HCT116 (cell line): ENCODE data around the gene FBN1. TPM values are rescaled to one million over a fixed set of nuclear protein-coding genes. Genes with fewer than 3 reads are reported as not detected.

Experiments
- ATAC-seq: fragments of 200-7000 bp; cut with Tn5 transposase; 2 replicates; pipeline ENCODE4 v1.9.1; 2020; ENCODE audit warnings: mild to moderate bottlenecking, moderate library complexity
- BruUV-seq: library from RNA; stranded (reverse); fragments of 400-500 nt; replicated peaks from 2 replicates; lab custom pipeline; 2021; lab: Mats Ljungman, UMichigan
- CTCF ChIA-PET: fragments of 300-600 bp; sonication (Branson Sonifier 250); formaldehyde crosslinking; loops from one replicate; lab custom pipeline; 2021; ENCODE audit warnings: antibody characterized with exemption; lab: Charles Lee
- POLR2A ChIA-PET: fragments of 300-600, 350-600 bp; sonication (Branson Sonifier 250); formaldehyde crosslinking; loops from one replicate; lab custom pipeline; 2021; ENCODE audit warnings: antibody characterized with exemption; lab: Charles Lee
- RAD21 ChIA-PET, 2 experiments: fragments of 300-600 bp; sonication (Branson Sonifier 250); formaldehyde crosslinking; loops; one replicate each; lab custom pipeline; 2023; ENCODE audit warnings: low total read pairs in 2 of 2; ENCODE audit not compliant: uncharacterized antibody in 2 of 2, unreplicated experiment in 2 of 2, low non-redundant PET in 1 of 2; lab: Charles Lee
- DNase-seq: peaks from one replicate; pipeline ENCODE4 v3.0.0-alpha.2; 2010; ENCODE audit warnings: low read depth, low spot score
- H2AFZ ChIP-seq: fragments of 200-600 bp; shearing (Covaris generic), sonication (generic); 2 replicates; pipeline ENCODE4 v1.6.1; 2017; ENCODE audit warnings: low read depth, mixed run types, mixed read lengths, antibody characterized with exemption, low read length; ENCODE audit not compliant: poor library complexity, severe bottlenecking
- H3K27ac ChIP-seq: 2 replicates; pipeline ENCODE4 v1.5.1; 2012; ENCODE audit warnings: low read depth, low read length
- H3K27me3 ChIP-seq: fragments of 200-600 bp; sonication (generic); 2 replicates; pipeline ENCODE4 v1.6.1; 2016; ENCODE audit warnings: mixed run types, low read length, mixed read lengths; ENCODE audit not compliant: insufficient read depth
- H3K36me3 ChIP-seq, 2 experiments: fragments of 200-500 bp in 1 of 2; fragments of 200-600 bp in 1 of 2; sonication (Bioruptor generic) in 1 of 2; sonication (generic) in 1 of 2; 2 replicates each; pipeline versions ENCODE4 v1.5.1 to v1.6.1; 2014 to 2016; ENCODE audit warnings: low read length in 2 of 2, inconsistent platforms in 1 of 2, mixed read lengths in 1 of 2, mixed run types in 1 of 2; ENCODE audit not compliant: insufficient read depth in 2 of 2, control insufficient read depth in 1 of 2
- H3K4me1 ChIP-seq, 2 experiments: fragments of 200-600 bp in 1 of 2; sonication (generic) in 1 of 2; 2 replicates each; pipeline versions ENCODE4 v1.5.1 to v1.6.1; 2012 to 2017; ENCODE audit warnings: low read length in 2 of 2, inconsistent platforms in 1 of 2, mild to moderate bottlenecking in 1 of 2, mixed read lengths in 1 of 2, mixed run types in 1 of 2, moderate library complexity in 1 of 2; ENCODE audit not compliant: insufficient read depth in 2 of 2, control insufficient read depth in 1 of 2
- H3K4me2 ChIP-seq: fragments of 200-600 bp; sonication (generic); 2 replicates; pipeline ENCODE4 v1.6.1; 2017; ENCODE audit warnings: mixed run types, low read length, mixed read lengths
- H3K4me3 ChIP-seq, 2 experiments: fragments of 200-600 bp in 1 of 2; sonication (generic) in 1 of 2; replicated peaks in 1 of 2; 2 replicates each; pipeline ENCODE4 v1.5.1; 2011 to 2016; ENCODE audit warnings: low read length in 2 of 2, control low read depth in 1 of 2, low read depth in 1 of 2, mild to moderate bottlenecking in 1 of 2, mixed read lengths in 1 of 2, mixed run types in 1 of 2
- H3K79me2 ChIP-seq: fragments of 200-600 bp; sonication (generic); 2 replicates; pipeline ENCODE4 v1.6.1; 2017; ENCODE audit warnings: mild to moderate bottlenecking, mixed run types, low read length, moderate library complexity, mixed read lengths; ENCODE audit not compliant: insufficient read depth
- H3K9ac ChIP-seq: fragments of 200-600 bp; sonication (generic); 2 replicates; pipeline ENCODE4 v1.6.1; 2016; ENCODE audit warnings: low read length, mixed read lengths
- H3K9me2 ChIP-seq: fragments of 200-600 bp; sonication (generic), shearing (Covaris generic); 2 replicates; pipeline ENCODE4 v1.6.1; 2017; ENCODE audit warnings: mixed run types, mild to moderate bottlenecking, moderate library complexity; ENCODE audit not compliant: insufficient read depth
- H3K9me3 ChIP-seq, 2 experiments: fragments of 200-500 bp in 1 of 2; fragments of 200-600 bp in 1 of 2; sonication (Bioruptor generic) in 1 of 2; sonication (generic) in 1 of 2; 2 replicates each; pipeline ENCODE4 v1.6.1; 2014 to 2017; ENCODE audit warnings: low read length in 2 of 2, mixed read lengths in 2 of 2, inconsistent platforms in 1 of 2, low read depth in 1 of 2, mild to moderate bottlenecking in 1 of 2, mixed run types in 1 of 2, moderate library complexity in 1 of 2; ENCODE audit not compliant: control insufficient read depth in 1 of 2, insufficient read depth in 1 of 2
- H4K20me1 ChIP-seq: fragments of 200-600 bp; sonication (generic), shearing (Covaris generic); 2 replicates; pipeline ENCODE4 v1.6.1; 2017; ENCODE audit warnings: mixed run types, mild to moderate bottlenecking, moderate library complexity; ENCODE audit not compliant: insufficient read depth
- CBX3 ChIP-seq: IDR thresholded peaks from 2 replicates; pipeline ENCODE4 v1.6.1; 2012; ENCODE audit warnings: low read depth
- CEBPB ChIP-seq: IDR thresholded peaks from 2 replicates; pipeline ENCODE4 v1.6.1; 2012; ENCODE audit warnings: low read depth
- EGR1 ChIP-seq: IDR thresholded peaks from 2 replicates; pipeline ENCODE4 v1.6.1; 2012; ENCODE audit warnings: low read depth
- EZH2 ChIP-seq: fragments of 200-600 bp; sonication (generic); IDR thresholded peaks from 2 replicates; pipeline ENCODE4 v1.6.1; 2017; ENCODE audit warnings: antibody characterized with exemption, mixed run types
- EZH2phosphoT487 ChIP-seq: fragments of 200-600 bp; IDR thresholded peaks from 2 replicates; pipeline ENCODE4 v1.6.1; 2018; ENCODE audit warnings: antibody characterized with exemption, borderline replicate concordance
- FOSL1 ChIP-seq: IDR thresholded peaks from 2 replicates; pipeline ENCODE4 v1.6.1; 2012; ENCODE audit warnings: low read depth
- JUND ChIP-seq: IDR thresholded peaks from 2 replicates; pipeline ENCODE4 v1.6.1; 2012
- POLR2A ChIP-seq: IDR thresholded peaks from 2 replicates; pipeline ENCODE4 v1.7.0; 2011; ENCODE audit warnings: borderline replicate concordance; ENCODE audit not compliant: insufficient read depth, insufficient read length; ENCODE audit errors: extremely low read depth
- RAD21 ChIP-seq: IDR thresholded peaks from 2 replicates; pipeline ENCODE4 v1.6.1; 2012; ENCODE audit warnings: low read depth, mild to moderate bottlenecking
- SRF ChIP-seq: IDR thresholded peaks from 2 replicates; pipeline ENCODE4 v1.6.1; 2012; ENCODE audit warnings: low read depth
- TCF7L2 ChIP-seq: IDR thresholded peaks from 2 replicates; pipeline ENCODE4 v1.7.0; 2011; ENCODE audit warnings: borderline replicate concordance, inconsistent platforms; ENCODE audit not compliant: insufficient read depth, insufficient read length; ENCODE audit errors: extremely low read depth
- ZFX ChIP-seq: fragments of 450-650 bp; IDR thresholded peaks from 2 replicates; pipeline ENCODE4 v1.6.1; 2017
- intact Hi-C: fragments of 100-400 bp; cut with micrococcal nuclease; formaldehyde crosslinking; loops from 2 replicates; pipeline ENCODE4 v1.10.0; 2022
- total RNA-seq: library from RNA; stranded (reverse); gene quantifications from one replicate; pipeline ENCODE4 v1.2.1, GENCODE V29; 2021; ENCODE audit not compliant: unreplicated experiment
- TF ChIP-seq, protein P1 (sequence below): IDR thresholded peaks from 2 replicates; pipeline ENCODE4 v1.6.1; 2012; ENCODE audit warnings: low read depth
- TF ChIP-seq, protein P2 (sequence below): IDR thresholded peaks from 2 replicates; pipeline ENCODE4 v1.6.1; 2011; ENCODE audit warnings: mild to moderate bottlenecking, low read length, moderate library complexity; ENCODE audit not compliant: insufficient replicate concordance; ENCODE audit errors: extremely low read depth

The FBN1 gene
- total RNA-seq, 1 experiment from 2014 or later: 1.7 TPM

DNA sequence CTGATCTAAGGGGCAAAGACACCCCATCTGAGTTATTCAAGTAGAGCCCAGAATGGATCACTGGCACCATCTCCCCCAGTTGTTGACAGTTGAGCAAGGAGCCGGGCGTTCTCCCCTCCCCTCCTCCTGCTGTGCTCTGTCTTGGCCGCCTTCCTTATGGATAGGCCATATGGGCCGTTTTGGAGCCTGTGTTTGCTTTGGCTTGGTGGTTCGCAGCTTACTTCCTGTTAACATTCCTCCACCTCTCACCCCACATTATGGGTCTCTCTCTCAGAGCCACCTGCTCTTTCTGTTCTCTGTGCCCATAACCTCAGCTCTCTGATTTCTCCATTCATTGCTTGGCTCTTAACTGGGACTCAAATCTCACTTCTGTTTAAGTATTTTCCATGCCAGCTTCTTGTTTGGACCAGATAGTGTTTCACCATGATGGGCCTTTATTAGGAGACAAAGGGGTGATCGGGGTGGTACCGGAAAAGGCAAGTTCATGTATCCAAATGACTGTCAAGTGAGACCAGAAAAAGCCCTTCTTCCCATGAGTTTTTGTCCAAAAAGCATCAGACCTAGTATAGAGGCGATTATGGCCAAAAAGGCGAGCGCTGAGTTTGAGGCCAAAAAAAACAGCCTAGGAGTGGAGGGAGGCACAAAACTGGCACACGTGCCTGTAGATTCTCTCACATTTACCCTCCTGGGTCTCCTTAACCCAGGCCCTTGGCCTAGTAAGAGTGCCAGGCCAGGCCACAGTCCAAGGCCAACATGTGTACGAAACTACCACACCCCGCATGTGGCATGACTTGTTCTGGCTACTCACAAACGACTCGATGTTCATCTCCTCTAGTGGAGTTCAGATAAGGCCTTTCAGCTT is 251.6 kb downstream of the FBN1 start (continued):
- TF ChIP-seq, protein P1, sequence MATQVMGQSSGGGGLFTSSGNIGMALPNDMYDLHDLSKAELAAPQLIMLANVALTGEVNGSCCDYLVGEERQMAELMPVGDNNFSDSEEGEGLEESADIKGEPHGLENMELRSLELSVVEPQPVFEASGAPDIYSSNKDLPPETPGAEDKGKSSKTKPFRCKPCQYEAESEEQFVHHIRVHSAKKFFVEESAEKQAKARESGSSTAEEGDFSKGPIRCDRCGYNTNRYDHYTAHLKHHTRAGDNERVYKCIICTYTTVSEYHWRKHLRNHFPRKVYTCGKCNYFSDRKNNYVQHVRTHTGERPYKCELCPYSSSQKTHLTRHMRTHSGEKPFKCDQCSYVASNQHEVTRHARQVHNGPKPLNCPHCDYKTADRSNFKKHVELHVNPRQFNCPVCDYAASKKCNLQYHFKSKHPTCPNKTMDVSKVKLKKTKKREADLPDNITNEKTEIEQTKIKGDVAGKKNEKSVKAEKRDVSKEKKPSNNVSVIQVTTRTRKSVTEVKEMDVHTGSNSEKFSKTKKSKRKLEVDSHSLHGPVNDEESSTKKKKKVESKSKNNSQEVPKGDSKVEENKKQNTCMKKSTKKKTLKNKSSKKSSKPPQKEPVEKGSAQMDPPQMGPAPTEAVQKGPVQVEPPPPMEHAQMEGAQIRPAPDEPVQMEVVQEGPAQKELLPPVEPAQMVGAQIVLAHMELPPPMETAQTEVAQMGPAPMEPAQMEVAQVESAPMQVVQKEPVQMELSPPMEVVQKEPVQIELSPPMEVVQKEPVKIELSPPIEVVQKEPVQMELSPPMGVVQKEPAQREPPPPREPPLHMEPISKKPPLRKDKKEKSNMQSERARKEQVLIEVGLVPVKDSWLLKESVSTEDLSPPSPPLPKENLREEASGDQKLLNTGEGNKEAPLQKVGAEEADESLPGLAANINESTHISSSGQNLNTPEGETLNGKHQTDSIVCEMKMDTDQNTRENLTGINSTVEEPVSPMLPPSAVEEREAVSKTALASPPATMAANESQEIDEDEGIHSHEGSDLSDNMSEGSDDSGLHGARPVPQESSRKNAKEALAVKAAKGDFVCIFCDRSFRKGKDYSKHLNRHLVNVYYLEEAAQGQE: no peak
- no peak for TF ChIP-seq TCF7L2
- TF ChIP-seq ZFX: no peak
- no peak for TF ChIP-seq POLR2A
- TF ChIP-seq JUND: no peak
- no peak for TF ChIP-seq CEBPB
- no peak for TF ChIP-seq FOSL1
- no peak for TF ChIP-seq SRF
- TF ChIP-seq RAD21: no peak
- TF ChIP-seq, all 23 proteins: peak for 0

DNA sequence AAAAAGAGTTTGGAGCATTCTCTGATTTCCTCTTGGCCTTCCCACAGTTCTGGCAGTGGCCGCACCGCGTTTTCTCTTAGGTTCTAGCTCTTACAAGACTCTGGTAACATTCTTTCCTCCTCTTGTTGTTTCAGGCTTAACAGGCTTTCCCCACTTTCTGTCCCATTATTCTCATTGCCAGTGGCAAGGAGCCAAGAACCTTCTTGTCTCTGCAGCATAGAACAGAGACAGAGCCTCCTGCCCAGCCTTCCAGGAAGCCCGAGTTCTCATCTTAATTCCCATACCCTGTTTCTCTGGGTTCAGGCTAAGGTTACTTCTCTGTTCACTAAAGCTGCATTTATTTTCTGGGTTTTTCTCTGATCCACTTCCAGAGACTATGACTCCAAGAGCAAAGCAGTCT is 253.2 kb downstream of the FBN1 start:
- H3K4me1 ChIP-seq: peaks cover 0 to 23% of the 10 kb centered on the region in 2 experiments; a peak in 2 of 4 replicates
- no peaks in the 10 kb centered on the region for H3K9me2 ChIP-seq
- no peak for DNase-seq
- no peaks in the 10 kb centered on the region for H3K27me3 ChIP-seq
- no TSS peak for BruUV-seq
- no peak overlapping the region for H2AFZ ChIP-seq
- TF ChIP-seq EGR1 (no peak), POLR2A (no peak), CBX3 (no peak), TCF7L2 (no peak), EZH2 (no peak), EZH2phosphoT487 (no peak), FOSL1 (no peak)
- TF ChIP-seq, protein P2, sequence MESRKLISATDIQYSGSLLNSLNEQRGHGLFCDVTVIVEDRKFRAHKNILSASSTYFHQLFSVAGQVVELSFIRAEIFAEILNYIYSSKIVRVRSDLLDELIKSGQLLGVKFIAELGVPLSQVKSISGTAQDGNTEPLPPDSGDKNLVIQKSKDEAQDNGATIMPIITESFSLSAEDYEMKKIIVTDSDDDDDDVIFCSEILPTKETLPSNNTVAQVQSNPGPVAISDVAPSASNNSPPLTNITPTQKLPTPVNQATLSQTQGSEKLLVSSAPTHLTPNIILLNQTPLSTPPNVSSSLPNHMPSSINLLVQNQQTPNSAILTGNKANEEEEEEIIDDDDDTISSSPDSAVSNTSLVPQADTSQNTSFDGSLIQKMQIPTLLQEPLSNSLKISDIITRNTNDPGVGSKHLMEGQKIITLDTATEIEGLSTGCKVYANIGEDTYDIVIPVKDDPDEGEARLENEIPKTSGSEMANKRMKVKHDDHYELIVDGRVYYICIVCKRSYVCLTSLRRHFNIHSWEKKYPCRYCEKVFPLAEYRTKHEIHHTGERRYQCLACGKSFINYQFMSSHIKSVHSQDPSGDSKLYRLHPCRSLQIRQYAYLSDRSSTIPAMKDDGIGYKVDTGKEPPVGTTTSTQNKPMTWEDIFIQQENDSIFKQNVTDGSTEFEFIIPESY: no peak
- TF ChIP-seq, all 23 proteins: peak for 0
- CTCF ChIA-PET: no interaction called here
- no peak for ATAC-seq
- no peaks in the 10 kb centered on the region for H3K79me2 ChIP-seq
- POLR2A ChIA-PET: no interaction called here
- H3K9me3 ChIP-seq: no peaks in the 10 kb centered on the region
- no peak overlapping the region for H3K9ac ChIP-seq
- no peaks in the 10 kb centered on the region for H3K36me3 ChIP-seq
- RAD21 ChIA-PET: no interaction called here
- H3K4me3 ChIP-seq: no peak overlapping the region
- intact Hi-C loops: no loop called here
- no peak overlapping the region for H3K27ac ChIP-seq
- H4K20me1 ChIP-seq: no peaks in the 10 kb centered on the region
- no peak overlapping the region for H3K4me2 ChIP-seq
